GM10847 (cell line): ENCODE measurements around the gene KIFC3.

Source experiments
- POLR2A ChIP-seq: IDR thresholded peaks from 2 replicates; pipeline ENCODE4 v1.6.1; 2011; ENCODE audit not compliant: insufficient read length; ENCODE audit errors: extremely low read depth

The KIFC3 gene

GRCh38 chr16:57784334-57784733 lies 18.0 kb downstream of the KIFC3 start:
- no peak for TF ChIP-seq POLR2A

DNA sequence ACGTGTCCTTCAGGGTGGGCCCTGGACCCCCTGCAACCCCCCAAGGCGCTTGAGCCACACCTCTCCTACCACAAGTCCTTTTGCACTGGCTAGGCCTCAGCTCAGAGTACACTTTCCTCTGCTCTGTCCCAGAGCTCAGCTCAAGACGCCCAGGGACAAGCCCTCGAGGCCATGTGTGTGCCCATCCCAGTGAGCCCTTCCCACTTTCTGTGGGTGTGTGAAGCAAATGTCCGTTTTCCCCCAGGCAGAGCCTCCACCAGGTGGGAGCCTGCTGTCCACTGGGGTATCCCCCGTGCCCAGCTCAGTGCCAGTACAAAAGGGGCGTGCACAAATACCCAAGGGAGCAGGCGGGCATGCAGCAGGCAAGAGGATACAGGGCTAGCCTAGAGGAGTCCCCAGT lies 18.4 kb downstream of the KIFC3 start:
- no peak for TF ChIP-seq POLR2A

GRCh38 chr16:57783116-57783515 lies 19.2 kb downstream of the KIFC3 start:
- TF ChIP-seq POLR2A = no peak

GRCh38 chr16:57781741-57782606 lies 20.3 kb downstream of the KIFC3 start:
- no peak for TF ChIP-seq POLR2A

DNA sequence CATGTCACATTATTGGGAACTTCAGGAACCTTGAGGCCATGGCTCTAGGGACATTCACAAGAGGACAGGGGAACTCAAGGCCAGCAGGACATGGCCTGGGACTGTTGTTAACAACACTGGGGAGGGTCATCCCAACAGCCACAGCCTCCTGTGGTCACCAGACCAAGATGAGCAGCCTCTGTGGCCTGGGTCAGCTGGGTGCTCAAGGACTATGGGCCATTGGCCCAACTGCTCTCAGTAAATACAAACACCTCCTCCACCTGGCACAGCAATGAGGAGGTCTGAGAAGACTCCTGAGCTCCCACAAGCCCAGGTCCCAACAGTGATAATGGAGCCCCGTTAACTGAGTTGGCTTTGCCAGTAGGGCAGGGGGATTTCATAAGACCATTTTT lies 20.9 kb downstream of the KIFC3 start:
- TF ChIP-seq POLR2A = no peak

- TF ChIP-seq POLR2A = no peak
Observed at GRCh38 chr16:57778658-57779057, 23.6 kb downstream of the KIFC3 start.

GRCh38 chr16:57775661-57776469 lies 26.4 kb downstream of the KIFC3 start:
- TF ChIP-seq POLR2A = no peak

DNA sequence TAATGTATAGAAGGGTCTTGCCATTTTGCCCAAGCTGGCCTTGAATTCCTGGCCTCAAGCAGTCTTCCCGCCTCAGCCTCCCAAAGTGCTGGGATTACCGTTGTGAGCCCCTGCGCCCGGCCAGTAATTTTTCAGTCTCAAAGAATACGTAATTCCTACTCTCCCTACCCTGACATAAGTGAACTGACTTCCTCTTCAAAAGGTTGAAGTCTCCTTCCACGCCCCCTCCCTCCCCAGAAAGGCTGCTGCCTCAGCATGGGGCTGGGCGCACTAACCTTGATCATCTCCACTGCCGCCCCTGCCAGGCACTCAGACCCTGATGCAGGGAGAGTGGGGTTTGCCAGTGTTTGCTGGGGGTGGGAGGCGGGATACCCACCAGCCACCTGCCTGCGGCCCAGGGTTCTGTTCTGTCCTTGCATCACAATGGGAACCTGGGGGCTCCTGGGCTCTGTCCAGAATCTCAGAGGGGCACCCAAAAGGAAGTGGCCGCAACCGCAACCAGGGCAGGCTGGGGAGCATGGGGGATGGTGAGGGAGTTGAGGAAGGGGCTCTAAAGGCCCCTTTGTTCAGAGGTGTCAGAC lies 27.5 kb downstream of the KIFC3 start:
- TF ChIP-seq POLR2A = no peak

DNA sequence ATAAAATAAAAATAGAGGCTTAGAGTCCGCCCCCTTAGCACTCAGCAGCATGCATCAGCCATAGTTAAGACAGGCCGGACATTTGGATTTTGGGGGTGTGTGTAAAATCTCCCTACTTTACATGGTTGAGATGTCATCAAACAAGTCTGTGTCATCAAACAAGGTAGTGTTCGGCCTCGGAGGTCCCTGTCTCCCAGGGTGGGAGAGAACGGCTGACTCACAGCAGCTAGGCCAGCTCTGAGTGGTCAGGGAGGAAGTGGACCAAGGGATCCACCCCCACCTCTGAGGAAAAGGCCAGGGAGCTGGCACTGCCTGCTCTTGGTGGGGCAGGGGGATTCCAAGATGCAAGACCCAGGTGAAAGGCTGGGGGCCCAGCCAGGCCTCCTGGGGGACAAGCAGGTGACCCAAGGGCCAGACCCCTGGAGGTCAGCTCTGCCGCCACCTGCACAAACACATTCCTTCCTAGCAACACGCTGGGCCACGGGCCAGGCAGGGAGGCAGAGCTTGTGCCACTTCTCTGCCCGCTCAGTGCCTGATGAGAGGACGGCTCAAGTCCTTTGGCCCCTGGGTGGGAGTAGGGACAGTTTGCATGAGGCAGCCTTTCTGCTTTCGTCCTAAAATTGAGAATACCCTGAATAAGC lies 28.5 kb downstream of the KIFC3 start:
- no peak for TF ChIP-seq POLR2A

DNA sequence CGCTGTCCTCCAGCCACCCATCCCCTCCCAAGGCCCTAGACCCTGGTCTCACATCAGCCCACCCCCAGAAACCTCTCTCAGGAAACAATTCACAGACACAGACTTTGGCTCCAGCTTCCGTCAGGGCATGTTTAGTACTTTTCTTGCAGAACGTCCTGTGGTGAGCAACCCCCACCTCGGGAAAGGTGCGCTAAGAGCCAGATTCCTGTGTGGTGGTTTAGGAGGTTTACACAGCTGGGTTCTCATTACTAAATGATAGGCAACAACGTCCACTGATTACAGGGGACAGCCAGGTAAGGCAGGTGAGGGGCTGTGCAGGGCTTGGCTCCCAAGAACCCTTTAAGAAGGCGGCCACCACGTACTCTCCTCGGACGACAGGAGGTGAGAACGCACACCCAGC lies 29.3 kb downstream of the KIFC3 start:
- TF ChIP-seq POLR2A = no peak

- TF ChIP-seq POLR2A = no peak
Observed at GRCh38 chr16:57771141-57771785, 31.0 kb downstream of the KIFC3 start.

DNA sequence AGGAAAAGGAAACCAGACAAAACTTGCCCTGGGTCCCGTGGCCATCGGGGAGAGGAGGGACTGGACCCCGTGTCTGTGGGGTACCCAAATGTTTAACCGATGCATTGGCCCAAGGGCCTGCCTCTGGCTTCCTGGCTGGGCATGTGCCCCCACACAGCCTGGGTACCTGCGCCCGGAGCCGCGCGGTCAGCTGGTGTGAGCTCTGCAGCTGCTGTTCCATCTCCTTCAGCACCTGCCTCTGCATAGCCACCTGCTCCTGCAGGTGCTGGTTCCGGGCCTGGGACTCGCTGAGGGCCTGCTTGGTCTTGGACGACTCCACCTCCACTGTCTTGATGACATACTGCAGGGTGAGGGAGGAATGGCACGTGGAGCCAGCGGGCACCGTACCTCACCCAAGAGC lies 31.9 kb downstream of the KIFC3 start:
- no peak for TF ChIP-seq POLR2A

- TF ChIP-seq POLR2A = no peak
Observed at GRCh38 chr16:57769541-57770145, 32.6 kb downstream of the KIFC3 start.

DNA sequence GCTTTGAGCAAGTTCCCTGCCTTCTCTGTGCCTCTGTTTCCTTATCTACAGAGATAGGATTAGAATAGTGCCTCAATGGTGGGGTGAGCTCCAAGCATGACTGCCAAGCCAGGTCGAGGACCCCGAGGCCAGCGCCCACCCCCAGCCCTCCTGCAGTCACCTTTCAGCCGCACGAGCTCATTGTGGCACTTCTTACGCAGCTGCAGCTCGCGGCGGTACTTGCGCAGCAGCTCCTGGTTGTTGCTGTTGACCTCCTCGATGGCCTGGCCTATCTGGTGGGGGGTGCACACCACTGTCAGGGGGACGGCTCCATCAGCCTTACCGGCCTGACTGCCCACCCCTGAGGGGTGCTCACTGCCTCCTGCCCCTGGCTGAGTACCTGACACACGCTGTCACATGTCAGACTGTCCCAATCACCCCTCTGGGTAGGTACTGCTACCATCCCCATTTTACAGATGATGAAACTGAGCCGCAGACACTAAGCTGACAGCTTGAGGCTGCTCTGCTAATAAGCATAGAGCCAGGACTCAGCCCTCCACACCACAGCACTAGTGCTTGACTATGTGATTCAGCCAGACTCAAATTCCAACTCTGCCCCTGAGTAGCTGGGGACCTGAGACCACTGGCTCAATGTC lies 35.5 kb downstream of the KIFC3 start:
- no peak for TF ChIP-seq POLR2A

- no peak for TF ChIP-seq POLR2A
Observed at GRCh38 chr16:57765160-57765728, 37.0 kb downstream of the KIFC3 start.
